HG03045 (cell line): ENCODE results near the gene CD1D.
"Not testable (repeated sequence)": the region's sequence is repeated elsewhere in the genome, so short reads cannot be mapped to it uniquely, and the experiment has no call there.

Experiments used
- ATAC-seq: cut with Tn5 transposase; IDR thresholded peaks from one replicate; pipeline ENCODE4 v1.9.1; 2021; ENCODE audit warnings: mild to moderate bottlenecking, moderate library complexity; ENCODE audit not compliant: unreplicated experiment

Gene CD1D

GRCh38 chr1:158175915-158176314, 4.8 kb upstream of the CD1D start:
- ATAC-seq, result not testable (repeated sequence)

GRCh38 chr1:158176399-158176798, 4.3 kb upstream of the CD1D start:
- no peak for ATAC-seq

- ATAC-seq, result not testable (repeated sequence)
Measured at GRCh38 chr1:158176849-158177699, 3.6 kb upstream of the CD1D start.

GRCh38 chr1:158177700-158178450, 2.8 kb upstream of the CD1D start:
- no peak for ATAC-seq

- ATAC-seq, result peak; percentile 72
Measured at GRCh38 chr1:158179301-158180041, 1.2 kb upstream of the CD1D start.

- ATAC-seq, result no peak
Measured at GRCh38 chr1:158181577-158181922, 855 bp downstream of the CD1D start.

GRCh38 chr1:158185770-158186169, 5.1 kb downstream of the CD1D start:
- no peak for ATAC-seq

GRCh38 chr1:158186180-158186579, 5.5 kb downstream of the CD1D start:
- ATAC-seq, result no peak

GRCh38 chr1:158188611-158189010, 7.9 kb downstream of the CD1D start:
- ATAC-seq, result no peak

GRCh38 chr1:158189624-158190023, 8.9 kb downstream of the CD1D start:
- no peak for ATAC-seq

- no peak for ATAC-seq
Measured at GRCh38 chr1:158191299-158191698, 10.6 kb downstream of the CD1D start.

GRCh38 chr1:158196461-158196860, 15.8 kb downstream of the CD1D start:
- no peak for ATAC-seq

GRCh38 chr1:158199849-158200248, 19.2 kb downstream of the CD1D start:
- no peak for ATAC-seq

- no peak for ATAC-seq
Measured at GRCh38 chr1:158200527-158200926, 19.8 kb downstream of the CD1D start.

GRCh38 chr1:158203693-158204457, 23.2 kb downstream of the CD1D start:
- no peak for ATAC-seq

- ATAC-seq, result no peak
Measured at GRCh38 chr1:158204458-158204827, 23.7 kb downstream of the CD1D start.

- ATAC-seq, result no peak
Measured at GRCh38 chr1:158208586-158209116, 28.0 kb downstream of the CD1D start.

- no peak for ATAC-seq
Measured at GRCh38 chr1:158212320-158212719, 31.6 kb downstream of the CD1D start.

GRCh38 chr1:158223445-158223844, 42.8 kb downstream of the CD1D start:
- ATAC-seq, result not testable (repeated sequence)

GRCh38 chr1:158227904-158228623, 47.4 kb downstream of the CD1D start:
- no peak for ATAC-seq
